LNCaP clone FGC (cell line): ENCODE data around the gene GLOD5.

ENCODE experiments used
- DNase-seq: peaks from one replicate; pipeline ENCODE4 v3.0.0-alpha.2; 2011; ENCODE audit warnings: low read depth
- H3K4me3 ChIP-seq: 2 replicates; pipeline ENCODE4 v1.5.1; 2011; ENCODE audit warnings: mild to moderate bottlenecking, low read depth, low read length, control low read depth
- CTCF ChIP-seq: IDR thresholded peaks from 2 replicates; pipeline ENCODE4 v1.5.1; 2012; ENCODE audit warnings: mild to moderate bottlenecking; ENCODE audit not compliant: control insufficient read depth, insufficient read depth; ENCODE audit errors: extremely low read depth

GLOD5 gene

DNA sequence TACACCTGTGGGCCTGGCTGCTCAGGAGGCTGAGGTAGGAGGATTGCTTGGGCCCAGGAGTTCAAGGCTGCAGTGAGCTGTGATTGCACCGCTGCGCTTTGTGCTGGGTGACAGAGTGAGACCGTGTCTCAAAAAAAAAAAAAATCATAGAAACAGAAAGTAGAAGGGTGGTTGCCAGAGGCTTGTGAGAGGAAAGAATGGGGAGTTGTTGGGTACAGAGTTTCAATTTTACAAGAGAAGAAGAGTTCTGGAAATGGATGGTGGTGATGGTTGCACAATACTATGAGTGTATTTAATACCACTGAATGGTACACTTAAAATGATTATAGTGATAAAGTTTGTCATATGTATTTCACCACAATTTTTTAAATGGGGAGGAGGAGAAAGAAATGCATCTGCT is 10.2 kb upstream of the GLOD5 start:
- no peak for TF ChIP-seq CTCF
- no peak overlapping the region for H3K4me3 ChIP-seq
- DNase-seq, result no peak

- no peak for TF ChIP-seq CTCF
- no peak overlapping the region for H3K4me3 ChIP-seq
- DNase-seq, result no peak
Measured at GRCh38 chrX:48752498-48752897, 9.0 kb upstream of the GLOD5 start.

DNA sequence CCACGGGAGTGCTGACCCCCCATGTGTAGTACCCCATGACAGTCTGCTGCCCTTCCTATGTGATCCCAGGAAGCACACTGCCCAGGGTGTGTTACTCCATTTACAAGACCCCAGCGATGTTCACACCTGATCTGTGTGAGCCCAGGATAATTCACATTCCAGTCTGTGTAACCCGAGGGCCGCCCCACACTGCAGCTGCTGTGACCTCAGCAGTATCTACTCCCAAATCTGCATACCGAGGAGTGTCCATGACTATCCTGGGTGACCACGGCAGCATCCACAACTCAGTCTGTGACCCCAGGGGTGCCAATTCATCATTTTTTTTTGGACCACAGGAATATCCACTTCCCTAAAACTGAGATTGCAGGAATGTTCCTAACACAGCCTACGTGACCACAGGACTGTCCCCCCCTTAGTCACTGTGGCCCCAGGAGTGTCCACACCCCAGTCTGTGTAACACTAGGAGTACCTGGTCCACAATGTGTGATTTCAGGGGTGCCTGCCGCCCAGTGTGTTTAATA is 7.8 kb upstream of the GLOD5 start:
- TF ChIP-seq CTCF, result no peak
- no peak for DNase-seq
- H3K4me3 ChIP-seq, result no peak overlapping the region

DNA sequence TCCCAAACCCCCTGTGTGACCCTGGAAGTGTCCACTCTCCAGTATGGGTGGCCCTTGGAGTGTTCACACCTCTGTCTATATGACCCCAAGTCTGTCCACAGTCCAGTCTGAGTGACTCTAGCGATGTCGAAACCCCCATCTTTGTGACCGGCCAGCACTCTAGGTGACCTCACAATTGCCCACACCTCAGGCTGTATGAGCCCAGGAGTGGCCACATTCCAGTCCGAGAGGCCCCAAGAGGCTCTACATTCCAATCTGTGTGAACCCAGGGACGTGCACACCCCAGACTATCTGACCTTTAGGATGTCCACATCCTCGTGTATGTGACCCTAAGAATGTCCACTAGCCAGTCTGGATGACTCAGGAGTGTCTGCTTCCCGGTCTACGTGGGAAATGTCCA is 7.3 kb upstream of the GLOD5 start:
- no peak for DNase-seq
- TF ChIP-seq CTCF, result no peak
- no peak overlapping the region for H3K4me3 ChIP-seq

- DNase-seq, result no peak
- no peak for TF ChIP-seq CTCF
- no peak overlapping the region for H3K4me3 ChIP-seq
Measured at GRCh38 chrX:48769230-48769629, 7.7 kb downstream of the GLOD5 start.

GRCh38 chrX:48770296-48770695 is 8.7 kb downstream of the GLOD5 start:
- no peak for DNase-seq
- TF ChIP-seq CTCF, result no peak
- no peak overlapping the region for H3K4me3 ChIP-seq

GRCh38 chrX:48772602-48773001 is 11.1 kb downstream of the GLOD5 start:
- no peak for TF ChIP-seq CTCF
- DNase-seq, result no peak
- no peak overlapping the region for H3K4me3 ChIP-seq
